Activated CD4-positive, alpha-beta T cell treated with anti-CD3 and anti-CD28 coated beads for 48 hours (primary cell): ENCODE results near the gene RRAGA.
"Not testable (repeated sequence)": the region's sequence is repeated elsewhere in the genome, so short reads cannot be mapped to it uniquely, and the experiment has no call there.

Experiments used
- DNase-seq: peaks from one replicate; pipeline ENCODE4 v3.0.0-alpha.2; 2020

Gene RRAGA, protein sequence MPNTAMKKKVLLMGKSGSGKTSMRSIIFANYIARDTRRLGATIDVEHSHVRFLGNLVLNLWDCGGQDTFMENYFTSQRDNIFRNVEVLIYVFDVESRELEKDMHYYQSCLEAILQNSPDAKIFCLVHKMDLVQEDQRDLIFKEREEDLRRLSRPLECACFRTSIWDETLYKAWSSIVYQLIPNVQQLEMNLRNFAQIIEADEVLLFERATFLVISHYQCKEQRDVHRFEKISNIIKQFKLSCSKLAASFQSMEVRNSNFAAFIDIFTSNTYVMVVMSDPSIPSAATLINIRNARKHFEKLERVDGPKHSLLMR

DNA sequence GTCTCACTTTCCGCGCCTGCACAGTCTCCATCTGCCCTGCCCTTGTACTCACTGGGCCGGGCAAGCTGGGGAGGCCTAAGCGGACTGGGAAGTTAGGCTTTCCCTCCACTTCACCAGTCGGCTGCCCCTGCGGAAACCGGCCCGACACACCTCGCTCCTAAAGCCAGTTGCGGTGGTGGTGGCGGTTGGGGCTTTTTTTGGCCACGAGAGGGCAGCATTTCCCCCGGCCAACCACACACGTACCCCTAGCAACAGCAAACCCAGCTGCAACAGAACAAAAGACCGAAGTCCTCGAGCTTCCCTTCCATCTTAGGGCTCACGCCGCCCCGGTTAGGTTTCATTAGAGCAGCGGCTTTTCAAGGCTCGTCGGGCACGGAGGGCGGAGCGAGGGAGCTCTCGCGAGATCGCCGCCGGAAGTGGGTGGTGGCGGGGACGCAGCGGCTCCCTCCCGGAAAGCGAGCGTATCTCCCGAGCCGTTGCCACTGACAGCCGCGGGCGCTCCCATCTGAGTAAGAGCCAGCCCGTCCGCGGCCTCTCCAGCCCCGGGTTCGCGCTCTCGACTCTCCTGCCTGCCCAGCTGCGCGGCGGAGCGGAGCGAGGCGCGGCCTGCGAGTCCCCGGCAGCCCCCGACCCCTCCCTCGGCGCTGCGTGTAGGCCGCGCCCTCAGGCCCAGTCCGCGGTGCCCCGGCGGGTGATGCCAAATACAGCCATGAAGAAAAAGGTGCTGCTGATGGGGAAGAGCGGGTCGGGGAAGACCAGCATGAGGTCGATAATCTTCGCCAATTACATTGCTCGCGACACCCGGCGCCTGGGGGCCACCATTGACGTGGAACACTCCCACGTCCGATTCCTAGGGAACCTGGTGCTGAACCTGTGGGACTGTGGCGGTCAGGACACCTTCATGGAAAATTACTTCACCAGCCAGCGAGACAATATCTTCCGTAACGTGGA lies at the start of gene RRAGA:
Gene RRAGA (plus strand): TSS at position 462 of the 951 bp plus-strand sequence. CDS start 233 bp downstream, at position 695.
- peak; percentile 95 for DNase-seq

DNA sequence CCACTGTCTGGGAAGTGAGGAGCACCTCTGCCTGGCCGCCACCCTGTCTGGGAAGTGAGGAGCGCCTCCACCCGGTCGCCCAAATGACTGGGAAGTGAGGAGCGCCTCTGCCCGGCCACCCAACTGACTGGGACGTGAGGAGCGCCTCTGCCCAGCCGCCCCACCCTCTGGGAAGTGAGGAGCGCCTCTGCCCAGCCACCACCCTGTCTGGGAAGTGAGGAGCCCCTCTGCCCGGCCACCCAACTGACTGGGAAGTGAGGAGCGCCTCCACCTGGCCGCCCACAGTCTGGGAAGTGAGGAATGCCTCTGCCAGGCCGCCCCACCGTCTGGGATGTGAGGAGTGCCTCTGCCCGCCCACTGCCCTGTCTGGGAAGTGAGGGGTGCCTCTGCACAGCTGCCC lies 49.1 kb upstream of the RRAGA start:
- DNase-seq: no peak

DNA sequence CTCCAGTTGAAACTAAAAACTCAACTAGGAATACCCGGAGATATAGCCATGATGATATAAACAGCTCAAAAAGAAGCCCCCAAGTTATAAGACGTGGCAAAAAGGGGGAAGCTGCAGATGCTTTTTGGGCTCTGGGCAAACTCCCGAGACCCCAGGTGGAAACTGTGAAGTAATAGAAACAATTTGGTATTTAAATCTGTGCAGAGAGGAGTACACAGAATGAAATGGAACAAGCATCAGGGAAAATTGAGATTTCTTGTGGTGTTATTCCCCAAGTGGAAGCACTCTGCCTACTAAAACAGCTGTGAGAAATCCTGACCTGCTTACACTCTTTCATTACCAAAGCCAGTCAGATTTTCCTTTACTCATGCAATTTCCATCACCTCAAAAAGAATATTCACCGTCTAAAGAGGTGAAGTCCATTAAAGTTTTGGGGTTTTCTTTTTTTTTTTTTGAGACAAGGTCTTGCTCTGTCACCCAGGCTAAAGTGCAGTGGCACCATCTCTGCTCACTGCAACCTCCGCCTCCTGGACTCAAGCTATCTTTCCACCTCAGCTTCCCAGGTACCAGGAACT lies 39.7 kb upstream of the RRAGA start:
- DNase-seq: no peak

DNA sequence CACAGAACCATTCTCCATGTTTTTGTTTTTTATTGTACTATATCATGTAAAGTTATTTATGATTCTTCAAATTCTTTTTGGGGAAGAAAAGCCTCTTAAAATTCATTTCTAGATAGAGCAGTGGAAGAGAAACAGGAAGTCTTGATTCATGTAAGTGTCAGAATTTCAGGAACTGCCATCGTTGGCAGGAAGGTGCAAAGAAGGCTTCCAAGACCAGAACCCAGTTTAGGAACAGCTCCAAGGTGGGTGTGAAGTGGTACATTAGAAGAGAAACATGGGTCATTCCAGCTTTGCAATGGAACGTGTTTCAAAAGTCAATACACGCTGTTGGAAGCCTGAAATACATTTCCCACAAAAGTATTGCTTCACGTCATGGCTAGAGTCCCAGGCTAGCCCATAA lies 31.0 kb upstream of the RRAGA start:
- DNase-seq: no peak

DNA sequence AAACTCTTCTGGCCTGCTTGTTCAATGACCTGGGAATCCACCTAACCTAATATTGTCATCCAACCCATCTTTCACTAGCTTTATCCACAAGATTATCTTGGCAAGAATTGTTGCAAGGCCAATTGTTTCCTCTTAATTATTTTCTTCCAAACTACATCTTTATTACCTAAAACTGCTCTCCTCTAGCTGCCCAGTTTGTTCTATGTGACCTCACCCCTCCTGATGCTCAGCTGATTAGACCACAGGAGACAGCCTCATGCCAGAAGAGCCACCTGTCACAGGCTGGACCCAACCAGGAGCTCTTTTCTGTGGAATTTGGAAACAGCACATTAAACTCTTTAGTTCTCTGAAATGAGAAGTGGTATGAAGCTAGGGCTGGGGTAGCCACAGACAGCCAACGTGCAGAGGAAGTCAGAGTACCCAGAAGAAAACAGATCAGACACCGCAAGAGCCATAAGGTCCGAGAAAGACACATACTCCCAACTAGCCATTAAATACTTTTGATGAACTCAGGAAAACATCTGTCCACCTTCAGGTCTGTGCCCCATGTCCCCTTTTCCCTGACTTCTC lies 28.3 kb upstream of the RRAGA start:
- no peak for DNase-seq

DNA sequence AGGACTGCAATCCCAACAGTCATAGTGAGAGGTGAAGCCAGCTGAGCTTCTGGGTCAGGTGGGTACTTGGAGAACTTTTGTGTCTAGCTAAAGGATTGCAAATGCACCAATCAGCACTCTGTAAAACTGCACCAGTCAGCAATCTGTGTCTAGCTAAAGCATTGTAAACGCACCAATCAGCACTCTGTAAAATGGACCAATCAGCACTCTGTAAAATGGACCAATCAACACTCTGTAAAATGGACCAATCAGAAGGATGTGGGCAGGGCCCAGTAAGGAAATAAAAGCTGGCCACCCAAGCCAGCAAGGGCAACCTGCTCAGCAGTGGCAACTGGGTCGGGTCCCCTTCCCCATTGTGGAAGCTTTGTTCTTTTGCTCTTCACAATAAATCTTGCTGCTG lies 27.6 kb upstream of the RRAGA start:
- DNase-seq: not testable (repeated sequence)

DNA sequence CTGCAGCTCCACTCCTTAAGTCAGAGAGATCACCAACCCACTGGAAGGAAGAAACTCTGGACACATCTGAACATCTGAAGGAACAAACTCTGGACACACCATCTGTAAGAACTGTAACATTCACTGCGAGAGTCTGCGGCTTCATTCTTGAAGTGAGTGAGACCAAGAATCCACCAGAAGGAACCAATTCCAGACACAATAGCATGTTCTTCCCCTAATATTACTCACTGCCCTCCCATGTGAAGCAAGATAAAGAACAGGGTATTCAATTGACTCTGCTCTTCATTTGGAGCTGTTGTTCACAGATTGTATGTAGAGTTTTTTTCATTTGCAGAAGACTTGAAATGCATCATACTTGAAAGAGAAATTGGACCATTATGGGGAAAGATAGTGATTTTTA lies 27.0 kb upstream of the RRAGA start:
- no peak for DNase-seq

DNA sequence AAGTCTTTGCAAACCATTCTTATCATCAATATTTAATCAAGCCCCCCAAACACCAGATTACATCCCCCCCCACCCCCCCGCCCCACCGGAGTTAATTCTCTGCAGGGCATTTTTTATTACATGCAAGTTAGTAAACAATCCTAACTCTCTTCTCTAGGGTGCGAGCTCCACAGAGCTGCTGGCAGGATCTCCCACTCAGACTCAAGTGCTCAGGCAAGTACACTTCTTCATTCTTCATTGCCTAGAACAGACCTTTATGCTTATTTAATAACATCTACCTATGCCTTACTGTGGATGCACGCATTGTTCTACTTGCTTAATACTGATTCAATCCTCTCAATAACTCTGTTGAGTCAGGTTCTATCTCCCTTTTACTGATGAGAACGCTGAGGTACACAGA lies 26.1 kb upstream of the RRAGA start:
- DNase-seq: no peak

DNA sequence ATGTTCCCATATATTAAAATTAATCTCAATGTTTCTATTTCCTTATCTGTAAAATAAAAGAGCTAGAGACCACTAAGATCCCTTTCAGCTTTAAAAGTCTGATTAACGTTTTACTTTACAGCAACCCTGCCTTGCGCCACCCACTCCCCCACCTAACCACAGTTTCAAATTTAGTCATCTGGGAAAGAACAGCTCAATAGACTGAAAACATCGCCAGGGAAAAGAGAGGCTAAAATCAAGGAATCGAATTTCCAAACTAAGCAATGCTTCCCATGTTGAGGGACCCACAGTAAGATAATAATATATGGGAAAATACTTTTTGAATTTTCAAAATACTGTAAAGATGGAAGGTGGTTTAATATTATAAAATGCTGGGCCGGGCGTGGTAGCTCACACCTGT lies 22.9 kb upstream of the RRAGA start:
- DNase-seq: peak; percentile 32

DNA sequence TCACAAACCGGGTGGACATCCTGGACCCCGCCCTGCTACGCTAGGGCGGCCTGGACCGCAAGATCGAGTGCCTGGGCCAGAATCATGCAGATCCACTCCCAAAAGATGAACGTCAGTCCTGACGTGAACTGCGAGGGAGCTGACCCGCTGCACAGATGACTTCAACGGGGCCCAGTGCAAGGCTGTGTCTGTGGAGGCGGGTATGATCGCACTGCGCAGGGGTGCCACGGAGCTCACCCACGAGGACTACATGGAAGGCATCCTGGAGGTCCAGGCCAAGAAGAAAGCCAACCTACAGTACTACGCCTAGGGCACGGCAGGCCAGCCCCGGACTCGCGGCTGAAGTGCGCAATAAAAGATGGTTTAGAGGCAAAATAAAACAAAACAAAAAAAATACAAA lies 21.4 kb upstream of the RRAGA start:
- no peak for DNase-seq

DNA sequence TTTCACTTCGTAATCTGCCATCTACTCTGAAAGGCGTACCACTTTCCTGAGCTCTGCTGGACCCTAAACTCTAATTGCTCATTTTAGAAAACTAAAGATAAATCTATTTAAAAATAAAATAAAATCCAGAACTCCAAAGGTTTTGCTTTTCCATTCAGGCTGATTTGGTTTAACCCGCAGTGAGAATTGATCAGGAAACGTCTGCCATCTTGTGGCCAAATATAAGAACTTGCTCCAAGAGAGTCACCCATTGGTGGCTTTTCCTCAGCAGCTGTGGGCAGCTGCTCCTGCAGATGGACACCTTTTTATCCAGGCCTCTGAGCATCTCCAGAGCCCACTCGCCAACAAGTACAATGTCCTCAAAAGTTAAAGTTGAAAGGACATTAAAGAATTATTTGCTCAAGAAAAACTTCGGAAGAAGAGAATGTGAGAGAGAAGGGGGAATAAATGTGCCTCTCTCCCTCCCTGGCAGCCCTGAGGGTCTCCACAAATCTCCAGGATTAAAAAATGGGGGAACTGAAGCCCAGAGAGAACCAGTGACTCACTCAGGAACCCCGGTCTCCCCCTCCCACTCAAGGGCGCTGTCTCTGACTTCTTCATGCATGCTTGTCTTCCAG lies 20.3 kb upstream of the RRAGA start:
- peak; percentile 26 for DNase-seq

DNA sequence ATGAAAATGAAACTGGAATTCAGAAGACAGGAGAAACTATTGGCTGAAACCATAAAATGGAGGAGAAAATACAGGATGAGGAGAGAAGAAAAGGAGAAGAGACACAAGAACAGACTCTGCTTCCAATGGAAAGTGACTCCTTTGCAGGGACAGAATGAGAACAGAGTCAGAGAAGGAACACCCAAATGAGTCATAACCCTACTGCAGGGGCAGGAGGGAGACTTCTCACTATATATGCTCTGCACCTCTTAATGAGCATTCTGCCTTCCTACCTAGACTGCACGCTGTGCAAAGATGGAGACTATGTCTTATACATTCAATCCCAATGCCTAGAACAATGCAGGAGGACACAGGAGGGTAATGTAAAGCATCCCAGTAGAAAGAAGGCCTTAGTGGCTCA lies 18.3 kb upstream of the RRAGA start:
- no peak for DNase-seq

DNA sequence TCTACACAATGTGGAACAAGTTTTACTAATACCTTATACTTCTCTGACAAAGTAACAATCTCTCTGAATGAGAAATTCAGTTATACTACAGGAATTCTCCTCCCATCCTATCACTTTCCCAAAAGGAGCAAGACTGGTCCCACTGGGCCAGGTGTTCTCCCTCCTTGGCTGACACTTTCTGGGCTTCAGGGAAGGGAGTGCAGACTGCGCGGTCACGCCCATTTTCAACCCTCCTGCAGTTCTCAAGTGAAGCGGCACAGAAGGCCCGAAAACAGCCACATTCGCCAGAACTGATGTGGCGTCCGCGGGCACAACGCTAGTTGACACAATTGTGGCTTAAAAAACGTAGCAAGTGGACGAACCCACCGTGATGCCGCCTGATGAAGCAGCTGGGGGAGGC lies 16.8 kb upstream of the RRAGA start:
- no peak for DNase-seq

DNA sequence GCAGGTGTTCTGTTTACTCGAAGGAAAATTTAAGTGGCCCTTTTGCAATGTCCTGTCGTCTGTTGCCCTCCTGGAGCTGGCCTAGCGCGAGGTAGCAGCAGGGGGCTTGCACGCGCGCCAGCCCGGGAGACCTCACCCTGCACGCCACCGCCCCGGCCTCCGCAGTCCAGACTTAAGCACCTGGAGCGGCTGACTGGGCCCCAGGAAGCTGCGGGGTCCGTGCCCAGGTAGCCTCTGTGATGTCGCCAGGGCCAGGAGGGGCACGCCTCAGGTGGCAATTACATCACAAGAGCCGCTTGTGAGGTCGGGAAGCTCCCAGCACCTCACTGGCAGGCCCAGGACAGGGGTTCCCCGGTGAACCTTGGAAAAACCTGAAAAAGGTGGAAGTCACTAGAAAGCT lies 16.2 kb upstream of the RRAGA start, which contains the start of gene SAXO1:
Gene SAXO1 (minus strand): TSS at position 195 of the 400 bp plus-strand sequence. CDS start 301 bp downstream, outside the sequence.
- no peak for DNase-seq

DNA sequence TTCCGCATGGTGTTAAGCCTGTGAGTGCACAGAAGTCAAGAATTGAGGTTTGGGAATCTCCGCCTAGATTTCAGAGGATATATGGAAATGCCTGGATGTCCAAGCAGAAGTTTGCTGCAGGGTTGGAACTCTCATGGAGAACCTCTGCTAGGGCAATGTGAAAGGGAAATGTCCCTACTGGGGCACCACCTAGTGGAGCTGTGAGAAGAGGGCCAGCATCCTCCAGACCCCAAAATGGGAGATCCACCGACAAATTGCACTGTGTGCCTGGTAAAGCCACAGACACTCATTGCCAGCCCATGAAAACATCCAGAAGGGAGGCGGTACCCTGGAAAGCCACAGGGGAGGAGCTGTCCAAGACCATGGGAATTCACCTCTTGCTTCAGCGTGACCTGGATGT lies 12.6 kb upstream of the RRAGA start:
- no peak for DNase-seq

DNA sequence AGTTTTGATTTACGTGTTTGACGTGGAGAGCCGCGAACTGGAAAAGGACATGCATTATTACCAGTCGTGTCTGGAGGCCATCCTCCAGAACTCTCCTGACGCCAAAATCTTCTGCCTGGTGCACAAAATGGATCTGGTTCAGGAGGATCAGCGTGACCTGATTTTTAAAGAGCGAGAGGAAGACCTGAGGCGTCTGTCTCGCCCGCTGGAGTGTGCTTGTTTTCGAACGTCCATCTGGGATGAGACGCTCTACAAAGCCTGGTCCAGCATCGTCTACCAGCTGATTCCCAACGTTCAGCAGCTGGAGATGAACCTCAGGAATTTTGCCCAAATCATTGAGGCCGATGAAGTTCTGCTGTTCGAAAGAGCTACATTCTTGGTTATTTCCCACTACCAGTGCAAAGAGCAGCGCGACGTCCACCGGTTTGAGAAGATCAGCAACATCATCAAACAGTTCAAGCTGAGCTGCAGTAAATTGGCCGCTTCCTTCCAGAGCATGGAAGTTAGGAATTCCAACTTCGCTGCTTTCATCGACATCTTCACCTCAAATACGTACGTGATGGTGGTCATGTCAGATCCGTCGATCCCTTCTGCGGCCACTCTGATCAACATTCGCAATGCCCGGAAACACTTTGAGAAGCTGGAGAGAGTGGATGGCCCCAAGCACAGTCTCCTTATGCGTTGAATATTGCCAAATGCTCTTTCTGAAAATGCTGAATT lies 850 bp downstream of the RRAGA start:
- DNase-seq: no peak

DNA sequence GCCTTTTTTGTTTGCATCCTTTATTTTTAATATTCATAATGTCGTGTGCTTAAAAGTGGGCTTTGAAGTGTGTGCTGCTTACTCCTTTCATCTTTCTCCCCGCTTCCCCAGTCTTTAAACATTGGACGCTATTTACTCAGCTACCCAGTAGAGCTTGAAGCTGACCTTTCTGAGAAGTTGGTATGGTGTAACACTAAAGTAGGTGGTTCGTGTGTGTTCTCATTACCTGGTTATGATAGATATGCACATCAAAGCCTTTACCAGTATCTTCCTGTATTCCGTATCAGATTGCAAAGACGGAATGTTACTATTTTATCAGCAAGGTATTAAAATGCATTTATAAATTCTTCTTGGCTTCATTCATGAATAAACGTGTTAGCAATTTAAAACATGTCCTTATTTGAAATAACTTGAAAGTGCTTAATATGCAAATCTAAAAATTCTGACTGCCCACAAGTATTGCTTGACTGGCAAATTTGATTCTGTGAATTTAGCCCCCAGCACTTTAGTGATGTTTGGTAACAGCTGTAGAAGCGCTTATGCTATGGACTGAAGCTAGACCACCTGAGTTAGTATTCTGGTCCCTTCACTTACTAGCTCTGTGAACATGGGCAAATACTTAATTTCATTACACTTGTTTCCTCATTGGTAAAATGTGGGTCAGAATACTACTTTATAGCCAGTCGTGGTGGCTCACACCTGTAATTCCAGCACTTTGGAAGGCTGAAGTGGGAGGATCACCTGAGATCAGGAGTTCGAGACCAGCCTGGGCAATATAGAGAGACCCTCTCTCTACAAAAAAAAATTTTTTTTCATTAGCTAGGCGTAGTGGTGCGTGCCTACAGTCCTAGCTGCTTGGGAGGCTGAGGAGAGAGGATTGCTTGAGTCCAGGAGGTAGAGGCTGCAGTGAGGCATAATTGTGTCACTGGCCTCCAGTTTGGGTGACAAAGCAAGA lies 1.7 kb downstream of the RRAGA start:
- no peak for DNase-seq

DNA sequence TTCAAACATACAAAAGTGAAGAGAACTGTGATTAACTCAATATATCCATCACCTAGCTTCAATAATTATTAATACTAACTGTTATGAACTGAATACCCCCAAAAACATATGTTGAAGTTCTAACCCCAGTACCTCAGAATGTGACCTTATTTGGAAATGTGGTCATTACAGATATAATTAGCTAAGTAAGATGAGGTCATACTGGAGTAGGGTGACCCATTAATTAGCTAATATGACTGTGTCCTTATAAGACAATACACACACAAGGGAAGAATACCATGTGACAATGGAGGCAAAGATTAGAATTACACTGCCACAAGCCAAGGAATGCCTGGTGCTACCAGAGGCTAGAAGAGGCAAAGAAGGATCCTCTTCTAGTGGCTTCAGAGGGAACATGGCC lies 7.8 kb downstream of the RRAGA start:
- no peak for DNase-seq

DNA sequence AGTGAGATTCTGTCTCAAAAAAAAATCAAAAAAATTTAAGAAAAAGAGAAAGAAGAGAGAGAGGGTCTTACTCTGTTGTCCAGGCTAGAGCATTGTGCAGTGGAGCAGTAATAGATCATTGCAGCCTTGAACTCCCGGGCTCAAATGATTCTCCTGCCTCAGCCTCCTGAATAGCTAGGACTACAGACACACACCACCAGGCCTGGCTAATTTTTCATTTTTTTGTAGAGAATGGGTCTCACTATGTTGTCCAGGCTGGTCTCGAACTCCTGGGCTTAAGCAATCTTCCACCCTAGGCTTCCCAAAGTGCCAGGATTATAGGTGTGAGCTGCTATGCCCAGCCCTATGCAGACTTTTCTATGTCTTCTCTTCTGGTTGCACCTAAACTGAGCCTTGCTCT lies 25.0 kb downstream of the RRAGA start:
- no peak for DNase-seq

DNA sequence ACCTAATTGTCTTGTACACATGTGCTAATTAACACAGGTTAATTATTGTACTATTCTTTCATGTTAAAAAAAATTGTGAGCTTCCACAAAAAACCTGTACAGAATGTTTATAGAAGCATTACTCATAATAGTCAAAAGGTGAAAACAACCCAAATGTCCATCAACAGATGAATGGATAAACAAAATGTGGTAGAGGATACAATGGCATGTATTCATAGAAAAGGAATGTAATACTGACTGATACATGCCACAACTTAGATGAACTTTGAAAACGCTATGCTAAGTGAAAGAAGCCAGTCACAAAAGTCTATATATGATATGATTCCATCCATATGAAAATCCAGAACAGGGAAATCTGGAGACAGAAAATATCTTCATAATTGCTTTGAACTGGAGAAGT lies 25.6 kb downstream of the RRAGA start:
- no peak for DNase-seq

DNA sequence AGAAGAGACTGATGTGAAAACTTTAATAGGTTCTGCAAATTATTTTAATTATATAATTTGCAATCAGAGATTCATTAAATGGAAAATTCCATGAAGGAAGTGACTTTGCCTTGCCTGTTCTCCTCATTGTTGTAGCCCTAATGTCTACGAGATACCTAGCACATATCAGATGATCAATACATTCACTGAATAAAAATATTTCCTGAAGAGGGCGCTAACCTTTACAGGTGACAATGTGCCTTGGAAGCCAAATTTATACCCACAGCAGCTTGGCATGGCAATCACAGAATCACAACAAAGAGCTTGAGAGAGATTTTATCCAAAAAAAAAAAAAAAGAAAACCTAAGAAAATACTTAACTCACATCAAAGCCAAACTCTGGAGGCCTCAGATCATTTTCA lies 36.1 kb downstream of the RRAGA start:
- no peak for DNase-seq
